Renal cortex interstitium (tissue), 11 donors: Measurements from ENCODE around the gene PSIP1. TPM values are rescaled to one million over a fixed set of nuclear protein-coding genes. Genes with fewer than 3 reads are reported as not detected.

Experiments
- DNase-seq, 11 donors: peaks; one replicate each; pipeline ENCODE4 v3.0.0-alpha.2; 2013; ENCODE audit warnings: low read depth in 9 of 11, low spot score in 4 of 11; ENCODE audit errors: extremely low read depth in 1 of 11
- polyA plus RNA-seq, 3 donors: library from polyadenylated mRNA; unstranded; fragments of 120-200 nt; gene quantifications; one replicate each; pipeline ENCODE4 v1.2.1, GENCODE V29; 2013; ENCODE audit not compliant: insufficient read length in 3 of 3

PSIP1 gene
- polyA plus RNA-seq, 3 donors = 183 to 247 (median 197) TPM

DNA sequence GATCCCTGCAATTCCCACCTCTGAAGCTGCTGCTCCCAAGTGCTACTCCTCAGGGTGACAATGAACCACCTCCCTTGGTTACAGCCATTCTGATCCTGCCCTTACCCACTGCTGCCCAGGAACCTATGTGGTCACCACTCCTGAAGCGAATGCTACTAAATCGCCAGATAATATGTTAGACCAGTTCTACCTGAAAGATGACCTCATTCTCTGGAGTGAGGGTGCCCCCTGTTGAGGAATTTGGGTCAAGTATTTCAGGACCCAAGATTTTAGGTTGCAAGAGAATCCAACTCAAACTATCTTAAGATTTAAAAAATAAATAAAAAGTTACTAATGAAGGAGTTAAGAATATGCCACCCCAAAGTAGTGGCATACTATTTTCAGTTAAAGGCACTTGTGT is 93.9 kb downstream of the PSIP1 start:
- peak in 1 of 11 donors; percentile 28 for DNase-seq

Other genes with a start within 250 kb of the PSIP1 start
- 1 to 10 TPM; 6.6 to 9.0 (median 7.5) TPM for gene TTC39B, start 203.8 kb downstream of the PSIP1 start, polyA plus RNA-seq
- gene SNAPC3, start 88.1 kb downstream of the PSIP1 start, polyA plus RNA-seq = 10 to 100 TPM; 39.1 to 52.1 (median 45.2) TPM
- 1 to 10 TPM; 5.1 to 7.0 (median 6.0) TPM for gene CCDC171, start 42.1 kb upstream of the PSIP1 start, polyA plus RNA-seq